NCI-H128 (cell line): ENCODE measurements around the gene GPS2.
A peak's percentile ranks its signal among the peaks of the same experiment; 100 is the strongest.
"Not testable (repeated sequence)": the region's sequence is repeated elsewhere in the genome, so short reads cannot be mapped to it uniquely, and the experiment has no call there.

Experiments
- DNase-seq: peaks from one replicate; lab custom pipeline; 2025; ENCODE audit not compliant: unreplicated experiment; lab: John Stamatoyannopoulos, UW

The GPS2 gene

DNA sequence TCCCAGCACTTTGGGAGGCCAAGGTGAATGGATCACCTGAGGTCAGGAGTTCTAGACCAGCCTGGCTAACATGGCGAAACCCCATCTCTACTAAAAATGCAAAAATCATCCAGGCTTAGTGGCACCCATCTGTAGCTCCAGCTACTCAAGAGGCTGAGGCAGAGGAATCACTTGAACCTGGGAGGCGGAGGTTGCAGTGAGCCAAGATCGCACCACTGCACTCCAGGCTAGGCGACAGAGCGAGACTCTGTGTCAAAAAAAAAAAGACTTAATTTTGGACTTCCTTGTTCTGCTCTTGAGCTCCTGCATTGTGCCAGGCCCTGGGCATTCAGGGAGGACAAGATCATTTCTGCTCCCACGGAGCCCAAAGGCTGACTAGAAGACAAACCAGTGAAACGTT, 22.4 kb upstream of the GPS2 start:
- not testable (repeated sequence) for DNase-seq

DNA sequence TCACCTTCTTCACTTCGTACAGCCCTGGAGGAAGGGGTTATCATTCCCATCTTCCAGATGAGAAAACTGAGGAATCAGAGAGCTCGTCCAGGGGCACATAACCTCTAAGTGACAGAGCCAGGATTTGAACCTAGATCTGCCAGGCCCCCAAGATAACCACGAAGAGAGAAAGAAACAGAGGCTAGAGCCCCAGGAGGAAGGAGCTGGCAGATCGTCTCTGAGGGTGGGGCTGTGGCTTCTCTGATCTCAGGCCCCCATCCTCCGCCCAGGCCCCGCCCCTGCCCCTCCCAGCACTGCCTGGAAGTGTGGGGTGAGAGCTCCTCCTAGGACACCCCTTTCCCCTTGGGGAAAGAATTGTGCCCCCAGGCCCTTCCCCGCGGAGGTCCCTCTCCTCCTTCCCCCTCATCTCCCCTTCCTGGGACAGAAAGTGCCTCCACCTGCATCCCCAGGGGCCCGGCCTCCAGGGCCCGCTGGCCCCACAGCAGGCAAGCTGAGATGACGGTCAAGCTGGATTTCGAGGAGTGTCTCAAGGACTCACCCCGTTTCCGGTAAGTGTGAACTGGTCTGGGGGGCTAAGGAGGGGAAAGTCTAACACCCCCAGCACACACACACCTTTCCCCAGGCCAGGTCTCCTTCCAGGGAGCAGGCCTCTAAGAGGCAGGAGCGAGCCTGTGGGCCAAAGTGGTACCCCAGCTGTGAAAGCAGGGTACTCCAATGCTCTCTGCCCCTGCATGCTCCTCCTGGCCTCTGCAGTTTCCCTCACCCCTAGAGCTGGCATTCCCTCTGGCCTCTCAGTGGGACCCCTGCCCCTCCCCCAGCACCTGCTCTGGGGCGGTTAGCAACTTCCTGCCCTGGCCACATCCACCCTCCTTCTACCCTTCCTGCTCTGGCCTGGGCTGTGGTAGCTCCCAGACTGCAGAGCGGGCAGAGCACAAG, 21.3 kb upstream of the GPS2 start, which contains the start of gene ACAP1:
Gene ACAP1 (plus strand): TSS at position 290 of the 936 bp plus-strand sequence. CDS start 206 bp downstream, at position 496.
- no peak for DNase-seq

GRCh38 chr17:7335765-7336164, 20.6 kb upstream of the GPS2 start:
- not testable (repeated sequence) for DNase-seq

DNA sequence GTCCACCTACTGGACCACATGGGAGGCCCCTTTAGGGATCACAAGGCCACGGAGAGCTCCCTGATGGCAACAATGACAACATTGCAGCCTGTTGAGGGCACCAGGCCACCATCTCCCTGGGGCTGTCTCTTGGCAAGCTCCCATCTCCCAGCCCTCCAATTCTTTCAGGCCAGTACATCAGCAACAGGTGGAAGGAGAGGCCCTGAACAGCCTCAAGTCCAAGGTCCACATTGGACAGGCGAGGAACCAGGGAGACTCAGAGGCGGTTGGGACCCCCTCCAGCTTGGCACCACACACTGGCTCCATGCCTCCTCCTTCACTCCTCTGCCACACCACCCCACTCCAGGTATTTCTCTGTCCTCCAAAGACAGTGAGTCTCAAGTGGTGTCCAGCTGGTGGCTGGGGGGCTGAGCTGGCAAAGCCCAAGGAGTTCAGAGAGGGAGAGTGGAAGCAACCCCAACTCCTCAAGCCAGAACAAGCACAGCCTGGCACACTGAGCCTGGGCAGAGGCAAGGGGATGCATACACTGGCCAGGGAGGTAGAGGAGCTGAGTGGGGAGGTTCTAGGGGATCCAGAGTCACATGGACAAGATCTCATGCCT, 19.9 kb upstream of the GPS2 start:
- no peak for DNase-seq

- DNase-seq, result not testable (repeated sequence)
These were observed 17.5 kb upstream of the GPS2 start for GRCh38 chr17:7332600-7333069.

DNA sequence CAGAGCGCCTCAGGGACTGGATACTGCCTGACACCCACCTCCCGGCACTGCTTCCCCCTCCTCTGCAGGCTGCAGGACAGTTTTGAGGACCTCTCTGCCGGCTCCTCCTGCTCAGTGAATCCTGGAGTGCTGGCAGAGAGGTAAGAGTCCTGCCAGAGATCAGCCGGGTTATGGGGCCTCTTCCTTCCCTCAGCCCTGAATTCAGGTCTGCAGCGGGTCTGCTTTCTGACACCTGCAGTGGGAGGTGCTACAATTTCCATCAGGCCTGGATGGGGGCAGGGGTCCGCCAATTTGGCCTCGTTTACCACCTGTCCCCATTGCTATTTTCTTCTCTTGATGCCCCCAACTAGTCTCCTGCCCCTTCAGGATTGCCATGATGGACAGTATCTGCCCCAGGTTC, 17.0 kb upstream of the GPS2 start:
- DNase-seq, result no peak

- DNase-seq, result no peak
These were observed 15.5 kb upstream of the GPS2 start for GRCh38 chr17:7330638-7331015.

DNA sequence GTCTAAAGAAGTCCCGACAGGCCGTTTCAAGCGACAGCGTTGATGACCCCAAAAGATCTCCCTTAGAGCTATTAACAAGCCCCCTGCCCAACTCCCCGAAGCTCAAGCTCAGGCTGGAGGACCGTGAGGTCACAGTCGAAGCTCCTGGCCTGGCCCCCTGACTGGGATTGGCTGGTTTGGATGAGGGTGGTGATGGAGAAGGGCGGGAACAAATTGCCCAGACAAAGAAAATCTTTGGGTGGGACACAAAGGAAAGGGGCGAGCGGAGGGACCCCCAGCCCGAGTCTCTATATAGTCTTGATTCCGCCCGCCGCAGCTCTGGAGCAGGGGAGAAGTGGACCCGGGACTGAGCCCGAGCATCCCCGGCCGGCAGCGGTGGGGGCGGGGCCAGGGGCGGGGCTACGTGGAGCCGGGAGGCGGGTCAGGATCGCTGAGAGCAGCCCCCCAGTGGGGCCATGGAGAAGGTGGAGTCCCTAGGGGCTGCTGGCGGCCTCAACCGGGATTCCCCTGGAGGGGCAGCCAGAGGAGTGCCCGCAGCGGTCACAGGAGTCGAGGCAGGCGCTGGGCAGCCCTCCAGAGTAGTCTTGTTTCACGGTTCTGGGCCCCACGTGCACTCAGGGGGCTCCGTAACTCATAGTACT, 15.0 kb upstream of the GPS2 start:
- no peak for DNase-seq

DNA sequence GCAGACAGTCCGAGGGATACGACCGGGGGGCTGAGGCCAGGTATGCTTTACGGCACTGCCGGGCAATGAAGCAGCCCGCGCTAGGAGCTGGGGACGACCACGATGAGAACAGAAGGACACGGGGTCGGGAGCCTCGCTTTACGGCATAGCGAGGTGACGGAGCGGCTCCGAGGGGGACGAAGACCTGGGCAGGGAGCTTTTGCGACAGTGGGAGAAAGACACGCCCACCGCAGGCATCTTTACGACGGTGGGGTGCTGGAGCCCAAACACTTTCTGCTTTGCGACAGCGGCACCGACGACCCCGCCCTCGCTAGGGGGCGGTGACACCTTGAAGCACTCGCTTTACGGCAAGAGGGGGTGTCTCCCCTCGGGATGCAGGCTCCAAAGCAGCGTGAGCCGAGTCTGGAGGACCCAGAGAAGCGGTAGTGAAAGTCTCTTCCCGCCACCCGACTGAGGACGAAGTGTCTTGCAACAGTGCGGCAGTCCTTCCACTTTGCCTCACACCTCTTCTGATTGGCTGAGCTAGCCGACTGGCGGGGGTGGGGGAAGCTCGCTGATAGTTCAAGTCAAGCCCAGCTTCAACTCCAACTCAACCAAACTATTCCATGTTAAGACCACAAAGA, 14.3 kb upstream of the GPS2 start:
- peak; percentile 94 for DNase-seq

DNA sequence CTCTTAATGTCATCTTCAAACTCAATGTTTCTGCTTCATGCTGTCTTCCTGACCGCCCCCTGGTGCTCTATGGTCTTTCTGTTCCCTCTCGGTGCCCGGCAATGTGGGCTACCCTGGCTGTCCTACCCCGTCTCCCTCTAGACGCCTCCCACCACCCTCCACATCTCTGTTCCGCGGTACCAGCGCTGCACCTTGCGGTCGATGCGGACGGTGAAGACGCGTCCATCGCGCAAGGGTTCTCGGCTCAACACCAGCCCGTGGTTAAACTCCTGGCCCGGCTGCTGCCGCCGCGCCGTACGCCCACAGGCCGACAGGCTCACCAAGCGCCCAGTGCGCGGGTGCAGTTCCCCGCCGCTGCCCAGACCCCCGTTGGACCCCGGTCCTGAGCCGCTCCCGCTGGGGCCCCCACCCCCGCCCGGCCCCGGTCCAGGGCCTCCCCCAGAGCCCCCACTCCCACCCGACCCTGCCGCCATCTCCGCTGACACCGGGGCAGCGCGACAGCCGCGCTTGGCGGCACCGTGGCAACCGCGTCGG, 13.7 kb upstream of the GPS2 start, which contains the start of gene NEURL4:
Gene NEURL4 (minus strand): TSS at position 496 of the 534 bp plus-strand sequence. CDS start 23 bp downstream, at position 473.
- DNase-seq, result no peak

GRCh38 chr17:7328009-7328408, 12.8 kb upstream of the GPS2 start:
- no peak for DNase-seq

DNA sequence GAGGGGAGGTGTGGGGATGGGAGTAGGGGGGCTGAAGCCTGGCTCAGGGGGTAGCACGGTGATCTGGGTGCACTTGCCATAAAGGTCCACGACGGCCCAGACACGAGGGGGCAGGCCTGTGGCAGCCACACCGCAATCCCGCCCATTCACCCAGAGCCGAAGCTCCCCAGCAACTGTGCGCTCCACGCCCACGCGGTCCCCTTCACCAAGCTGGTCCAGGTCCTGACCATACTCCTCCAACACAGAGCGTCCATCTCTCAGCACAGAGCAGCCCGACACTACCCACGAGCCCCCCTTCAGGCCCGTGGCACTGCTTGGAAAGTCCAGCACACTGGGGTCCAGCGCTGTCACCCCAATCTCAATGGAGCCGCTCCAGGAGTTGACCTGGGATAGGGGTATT, 12.3 kb upstream of the GPS2 start:
- no peak for DNase-seq

DNA sequence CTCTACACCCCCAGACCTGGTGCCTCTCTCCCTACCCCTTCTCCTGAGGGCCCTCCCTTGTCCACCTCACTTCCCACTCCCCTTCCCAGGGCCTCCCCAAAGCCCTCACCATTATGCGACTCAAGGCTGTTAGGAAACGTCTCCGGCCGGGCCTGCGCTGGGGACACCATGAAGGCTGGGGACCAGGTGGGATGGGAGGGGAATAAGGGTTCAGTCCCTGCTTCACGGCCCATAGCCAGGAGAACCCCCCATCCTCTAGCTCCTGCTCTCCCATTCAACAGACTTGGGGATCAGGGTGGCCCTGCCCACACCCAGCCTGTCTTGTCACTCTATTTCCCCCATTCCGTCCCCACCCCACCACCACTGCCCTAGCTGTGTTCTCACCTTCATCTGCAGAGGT, 11.9 kb upstream of the GPS2 start:
- DNase-seq, result no peak

DNA sequence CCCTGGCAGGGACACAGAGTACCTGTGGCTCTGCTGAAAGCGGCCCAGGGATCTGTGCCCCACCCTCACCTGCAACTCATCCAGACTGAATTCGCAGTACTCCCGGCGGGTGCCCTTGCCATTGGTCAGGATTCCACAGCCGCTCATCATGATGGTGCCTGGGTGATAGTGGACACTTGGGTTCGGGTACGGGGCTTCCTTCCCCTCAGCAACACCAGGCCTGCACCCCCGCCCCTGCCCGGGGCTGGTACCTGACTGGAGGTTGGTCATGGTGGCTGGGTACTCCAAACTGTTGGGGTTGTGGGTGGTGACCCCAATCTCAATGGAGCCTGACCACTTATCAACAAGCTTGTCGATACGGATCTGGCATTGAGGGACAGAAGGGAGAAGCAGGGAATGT, 11.0 kb upstream of the GPS2 start:
- DNase-seq, result no peak

DNA sequence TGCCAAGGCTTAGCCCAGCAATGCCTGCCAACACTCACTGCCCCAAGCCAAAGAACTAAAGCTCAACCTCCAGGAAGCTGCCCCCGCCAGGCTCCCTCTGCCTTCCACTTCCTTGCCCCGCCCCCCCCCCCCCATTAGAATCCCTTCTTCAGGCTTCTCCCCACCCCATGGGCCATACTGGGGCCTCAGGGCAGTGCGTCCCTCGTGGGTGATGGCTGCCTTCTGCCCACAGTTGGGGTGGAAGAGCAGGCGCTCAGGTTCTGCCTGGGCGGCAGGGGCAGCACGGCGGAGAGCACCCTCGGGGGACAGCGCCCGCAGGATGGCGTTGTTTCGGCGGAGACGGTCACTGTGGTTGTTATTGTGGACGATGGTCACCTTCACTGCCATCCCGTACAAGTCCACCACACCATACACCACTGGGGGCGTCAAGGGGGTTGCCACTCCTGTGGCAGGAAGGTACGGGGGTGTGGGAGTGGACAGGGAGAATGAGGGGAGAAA, 9.9 kb upstream of the GPS2 start:
- no peak for DNase-seq

- no peak for DNase-seq
These were observed 9.2 kb upstream of the GPS2 start for GRCh38 chr17:7324438-7324779.

DNA sequence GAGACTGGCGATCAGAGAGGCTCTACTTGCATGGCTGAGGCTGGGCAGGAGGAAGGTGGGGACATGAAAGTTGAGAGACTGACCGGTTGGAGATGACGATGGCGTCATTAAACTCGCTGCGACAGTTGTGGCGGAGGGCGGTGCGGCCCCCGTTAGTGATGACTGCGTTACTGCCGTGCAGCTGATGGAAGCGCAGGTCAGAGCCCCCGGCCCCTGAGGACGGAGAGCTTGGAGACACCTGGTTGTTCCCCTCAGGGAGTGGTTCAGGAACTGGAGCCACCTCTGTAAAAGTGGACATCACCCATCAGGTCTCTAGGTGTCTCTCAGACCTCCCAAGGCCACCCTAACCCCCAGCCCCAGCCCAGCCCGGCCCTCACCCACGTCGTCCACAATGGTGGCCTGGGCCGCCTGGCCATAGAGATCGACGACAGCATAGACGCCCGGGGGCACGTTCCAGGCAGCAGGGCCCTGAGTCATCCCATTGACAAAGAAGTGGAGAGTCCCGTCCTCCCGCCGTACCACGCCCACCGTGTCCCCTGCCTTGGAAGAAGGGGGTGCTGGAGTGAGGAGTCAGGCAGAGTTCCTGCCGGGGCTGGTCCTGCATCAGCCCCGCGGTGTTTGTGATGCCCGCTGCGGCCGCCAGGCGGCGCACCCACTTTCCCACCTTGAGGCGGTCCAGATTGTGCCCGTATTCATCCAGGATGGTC, 8.7 kb upstream of the GPS2 start:
- DNase-seq, result no peak

DNA sequence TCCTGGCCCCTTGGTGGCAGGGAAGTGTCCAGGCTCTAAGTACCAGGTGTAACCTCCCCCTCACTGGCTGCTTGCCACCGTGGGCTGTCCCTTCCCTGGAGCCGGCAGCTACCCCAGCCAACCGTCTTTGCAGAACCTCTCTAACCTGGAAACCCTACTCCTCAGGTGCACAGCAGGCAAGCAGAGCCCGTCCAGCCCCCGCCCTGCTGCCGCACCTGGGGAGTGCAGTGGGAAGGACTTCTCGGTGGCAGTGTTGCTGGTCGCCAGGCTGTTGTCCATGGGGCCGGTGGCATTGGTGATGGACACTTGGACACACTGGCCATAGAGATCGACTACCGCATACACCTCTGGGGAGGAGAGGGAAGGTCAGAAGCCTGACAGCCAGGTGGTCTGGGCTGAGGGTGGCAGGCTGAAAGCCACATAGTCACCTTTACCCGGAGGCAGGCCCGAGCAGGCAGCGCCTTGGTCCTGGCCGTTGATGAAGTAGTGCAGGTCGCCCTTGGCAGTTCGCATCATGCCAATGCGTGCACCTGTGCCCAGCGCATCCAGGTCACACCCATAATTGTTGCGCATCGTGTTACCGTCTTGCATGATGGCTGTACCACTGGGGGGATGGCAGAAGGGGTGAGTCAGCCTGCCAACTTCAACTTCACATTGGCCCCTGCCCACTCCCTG, 7.5 kb upstream of the GPS2 start:
- DNase-seq, result no peak

- no peak for DNase-seq
These were observed 6.3 kb upstream of the GPS2 start for GRCh38 chr17:7321466-7321865.
